Left lobe of liver (tissue), 2 donors: ENCODE results near the gene FAM53B. TPM values are rescaled to one million over a fixed set of nuclear protein-coding genes. Genes with fewer than 3 reads are reported as not detected.

ENCODE experiments used
- ATAC-seq: fragments of 200-7000 bp; cut with Tn5 transposase; one replicate; pipeline ENCODE4 v1.9.1; 2020; ENCODE audit warnings: mild to moderate bottlenecking, moderate library complexity
- DNase-seq: peaks from one replicate; pipeline ENCODE4 v3.0.0-alpha.2; 2020; ENCODE audit warnings: low spot score
- total RNA-seq: library from RNA; stranded (reverse); gene quantifications from one replicate; pipeline ENCODE4 v1.2.1, GENCODE V29; 2021
- donor health status: DM: no; HTN: no; CAD: no; lungs with moderate emphysema.
- donor health status: DM: no; HTN: yes; CAD: no.

The FAM53B gene
- total RNA-seq, 1 donor from 2014 or later = 5.7 TPM

DNA sequence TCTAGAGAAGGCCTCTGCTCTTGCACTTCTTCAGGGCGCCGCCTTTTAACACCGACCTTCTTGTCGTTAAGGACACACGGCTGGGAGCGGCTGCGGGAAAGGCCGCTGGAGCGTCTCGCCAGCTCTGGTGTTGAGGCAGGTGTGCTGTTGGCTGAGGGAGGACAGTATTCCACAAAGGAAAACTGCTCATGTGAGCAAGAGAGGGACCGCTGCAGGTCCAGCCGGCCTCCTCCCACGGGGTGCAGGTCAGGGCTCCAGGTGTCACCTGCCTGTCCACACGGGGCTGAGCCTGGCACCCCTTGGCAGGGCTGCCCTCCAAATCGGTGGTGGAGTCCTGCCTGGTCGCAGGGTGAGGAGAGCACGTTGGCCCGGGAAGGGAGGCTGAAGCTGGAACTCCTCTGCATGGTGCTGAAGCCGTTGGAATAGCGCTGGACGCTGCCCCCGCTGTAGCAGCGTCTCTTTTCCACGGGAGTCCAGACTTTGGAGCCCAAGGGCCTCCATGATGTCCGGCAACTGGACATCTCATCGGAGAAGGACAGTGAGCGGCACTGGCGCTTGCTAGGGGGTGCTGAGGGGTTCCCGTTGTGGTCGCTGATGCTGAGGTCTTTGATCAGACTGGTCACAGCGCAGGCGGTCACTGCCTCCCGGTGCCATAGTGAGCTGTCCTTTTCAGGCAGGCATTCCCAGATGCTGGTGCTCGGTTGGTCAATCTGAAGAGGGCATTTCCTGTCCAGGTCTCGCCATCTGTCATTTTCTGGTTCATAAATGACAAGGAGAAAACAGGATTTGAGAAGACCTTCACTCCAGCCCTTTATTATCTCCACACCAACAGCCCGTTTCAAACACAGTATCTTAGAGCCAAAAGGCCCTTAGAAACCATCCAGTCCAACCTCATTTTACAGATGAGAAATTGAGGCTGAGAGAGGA lies 62.3 kb downstream of the FAM53B start:
- ATAC-seq = no peak
- no peak for DNase-seq

DNA sequence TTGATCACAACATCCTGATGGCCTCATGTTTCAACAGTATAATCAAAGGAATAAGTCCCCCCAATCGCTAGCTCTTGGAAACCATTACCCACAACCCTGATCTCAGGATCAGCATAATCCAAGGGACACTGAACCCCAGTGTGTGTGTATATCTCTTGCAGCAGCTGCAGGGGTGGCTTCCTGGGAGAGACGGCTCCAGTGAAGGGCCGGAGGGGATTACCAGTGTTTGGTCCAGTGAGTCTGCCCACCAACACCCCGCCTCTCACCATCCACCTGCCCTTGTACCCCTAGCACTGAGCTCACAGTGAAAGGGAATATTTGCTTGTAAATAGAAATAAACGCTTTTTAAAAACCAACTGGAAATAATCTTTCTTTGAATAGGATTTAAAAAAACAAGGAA lies 63.1 kb downstream of the FAM53B start:
- ATAC-seq = no peak
- DNase-seq = no peak

DNA sequence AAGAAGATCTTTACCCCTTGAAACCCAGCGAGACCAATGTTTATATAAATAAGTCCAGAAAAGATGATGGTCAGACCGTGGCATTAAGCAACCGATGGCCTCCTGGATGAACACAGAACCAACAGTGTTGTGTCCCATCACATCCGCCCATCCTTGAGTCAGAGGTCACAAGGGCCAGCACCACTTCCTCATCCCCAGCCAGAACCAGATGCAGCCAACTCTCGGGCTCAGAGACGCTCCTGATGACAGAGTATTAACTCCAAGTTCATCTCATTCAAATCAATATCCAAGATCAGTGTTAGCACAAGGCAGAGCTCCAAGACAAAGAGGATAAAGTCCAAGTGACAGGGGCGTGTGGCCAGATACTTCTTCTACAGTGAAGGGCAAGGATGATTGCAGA lies 63.5 kb downstream of the FAM53B start:
- ATAC-seq (peak; percentile 72), DNase-seq (no peak)

DNA sequence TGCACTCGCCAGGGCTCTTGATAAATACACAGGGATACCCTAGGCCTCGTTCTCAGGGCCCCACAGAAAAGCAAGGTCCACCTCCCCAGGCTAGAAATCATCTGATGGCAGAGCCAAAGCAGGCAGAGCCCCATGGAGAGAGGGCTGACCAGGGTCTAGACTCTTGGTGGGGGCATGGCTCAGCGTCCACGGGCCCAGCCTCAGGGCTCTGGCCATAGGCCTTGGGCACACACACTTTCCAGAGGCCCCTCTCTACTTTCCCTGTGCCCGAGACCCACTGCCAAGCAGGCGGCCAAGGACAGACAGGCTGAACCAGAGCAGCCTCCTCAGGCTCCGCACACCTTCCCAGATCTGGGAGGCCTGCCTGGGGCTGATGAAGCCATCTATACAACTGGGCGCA lies 64.8 kb downstream of the FAM53B start:
- no peak for DNase-seq
- ATAC-seq = no peak

DNA sequence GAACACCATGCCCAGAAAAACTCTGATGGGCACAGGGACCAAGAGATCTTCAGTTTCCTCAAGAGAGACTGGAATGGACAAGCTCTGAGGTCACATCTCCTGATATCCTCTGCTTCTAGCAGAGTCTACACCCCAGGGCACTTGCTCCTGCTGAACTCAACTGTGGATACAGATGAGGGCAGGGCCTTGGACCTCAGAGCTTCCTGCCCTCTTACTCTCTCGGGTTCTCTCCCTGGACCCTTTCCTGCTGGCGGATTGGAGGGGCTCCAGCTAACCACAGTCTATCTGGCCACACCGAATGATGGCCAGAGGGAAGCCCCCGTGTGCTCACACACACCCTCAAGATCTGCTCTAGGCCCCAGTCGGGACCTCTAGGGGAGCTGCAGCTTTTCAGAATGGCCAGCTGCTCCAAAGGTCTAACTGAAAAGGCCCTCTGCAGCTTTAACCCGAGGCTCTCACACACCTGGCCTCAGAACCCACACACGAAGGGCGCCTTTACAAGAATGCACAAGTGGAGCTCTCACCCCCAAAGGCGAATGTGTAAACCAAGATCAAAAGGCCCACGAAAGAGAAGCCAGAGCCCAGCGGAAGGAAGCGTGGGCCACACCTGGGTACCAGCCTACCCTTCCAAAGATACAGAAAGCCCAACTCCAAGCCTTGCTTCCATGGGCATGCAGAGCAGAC lies 65.5 kb downstream of the FAM53B start:
- ATAC-seq (no peak), DNase-seq (no peak)

DNA sequence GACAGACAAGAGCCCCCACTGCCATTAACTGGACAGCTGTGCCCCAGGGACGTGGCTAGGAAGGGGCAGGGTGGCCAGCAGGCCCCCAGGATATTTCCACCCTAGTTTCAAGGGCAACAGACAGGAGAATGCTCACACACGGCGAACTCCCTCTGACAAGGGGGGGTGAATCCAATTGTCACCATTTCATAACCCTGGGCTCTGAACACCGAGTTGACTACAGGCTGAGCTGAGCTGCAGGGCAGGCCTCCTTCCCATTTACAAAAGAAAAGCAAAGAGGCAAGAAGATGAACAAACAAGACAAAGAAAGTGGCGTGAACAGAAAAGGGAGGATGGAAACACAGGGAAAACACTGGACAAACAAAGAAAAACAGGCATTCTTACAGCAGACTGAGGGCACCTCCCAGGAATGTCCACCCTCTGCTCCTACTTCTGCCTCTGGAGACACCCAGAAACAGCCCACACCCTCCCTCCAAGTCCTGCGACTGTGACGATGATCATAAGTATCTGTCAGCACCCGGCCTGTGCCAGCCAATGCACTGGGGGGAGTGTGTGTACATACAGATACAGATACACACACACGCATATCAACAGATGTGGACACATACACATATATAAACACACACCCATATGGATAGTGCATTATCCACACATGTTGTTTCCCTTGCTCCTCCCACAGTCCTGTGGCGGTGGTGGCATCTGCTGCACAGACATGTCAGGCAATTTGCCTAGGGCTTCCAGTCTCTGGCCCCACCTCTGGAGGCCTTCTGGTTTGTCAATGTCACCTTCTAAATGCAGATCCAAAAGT lies 66.2 kb downstream of the FAM53B start:
- DNase-seq = no peak
- no peak for ATAC-seq

DNA sequence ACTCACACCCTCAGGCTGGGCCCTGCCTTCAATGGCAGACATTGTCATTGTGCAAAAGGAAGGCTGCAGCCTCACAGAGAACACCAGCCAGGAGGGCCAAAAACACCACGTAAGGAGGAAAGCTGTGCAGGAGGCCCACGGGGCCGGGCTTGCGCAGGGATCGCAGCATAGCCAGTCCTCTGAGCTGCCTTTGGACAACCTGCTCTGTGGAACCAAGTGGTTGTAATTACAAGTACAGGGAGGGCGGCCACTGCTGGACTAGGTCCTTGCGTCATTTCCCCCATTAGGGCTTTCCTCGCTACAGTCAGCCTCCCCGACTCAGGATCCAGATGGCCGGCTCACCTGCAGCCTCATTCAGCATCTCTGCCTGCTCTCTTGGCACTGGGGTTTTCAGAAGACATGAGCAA lies 66.9 kb downstream of the FAM53B start:
- ATAC-seq (no peak), DNase-seq (no peak)

DNA sequence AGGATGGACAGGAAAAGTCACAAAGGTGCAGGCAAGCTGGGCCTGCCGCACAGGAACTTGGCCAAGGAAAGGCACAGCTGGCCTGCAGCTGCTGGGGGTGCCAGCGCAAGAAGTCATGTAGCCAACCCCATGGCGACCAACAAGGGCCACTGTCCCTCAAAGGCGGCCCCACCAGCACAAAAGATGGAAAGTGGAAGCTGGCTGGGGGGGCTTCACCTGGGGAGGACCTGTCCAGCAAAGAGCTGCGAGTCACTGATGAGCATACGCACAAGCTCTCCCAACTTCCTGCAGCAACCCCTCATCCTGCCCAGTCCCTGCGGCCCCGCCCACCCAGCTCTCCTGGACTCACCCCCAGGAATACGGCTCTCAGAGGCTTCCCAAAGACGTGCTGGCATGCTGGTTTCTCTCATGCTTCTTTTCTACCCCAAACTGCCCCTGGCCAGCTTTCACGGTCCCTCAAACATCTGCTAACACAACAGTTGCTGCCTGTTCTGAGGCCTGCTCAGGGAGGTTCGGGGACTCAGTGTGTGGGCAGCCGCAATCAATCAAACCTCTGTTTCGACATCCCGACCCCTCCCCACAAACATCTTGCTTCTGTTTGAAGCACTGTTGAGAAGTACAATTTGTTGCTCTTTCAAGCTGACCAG lies 67.6 kb downstream of the FAM53B start:
- ATAC-seq = no peak
- no peak for DNase-seq

DNA sequence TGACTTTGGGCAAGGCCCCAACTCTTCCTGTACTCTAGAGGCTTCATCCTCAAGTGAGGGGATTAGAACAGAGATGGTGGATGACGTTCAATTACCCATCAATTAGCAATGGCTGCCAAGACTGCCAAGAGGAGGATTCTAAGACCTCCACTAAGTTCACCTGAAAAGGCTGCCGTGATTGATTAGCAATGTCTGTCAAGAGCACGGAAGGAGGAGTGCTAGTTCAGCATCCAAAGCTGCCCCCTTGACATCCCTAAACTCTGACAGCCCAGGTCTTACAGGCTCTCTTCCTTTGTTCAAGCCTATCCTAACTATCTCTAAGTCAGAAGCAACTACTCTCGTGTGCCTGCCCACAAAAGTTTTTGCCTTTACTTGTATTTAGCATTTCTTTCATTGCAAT lies 68.4 kb downstream of the FAM53B start:
- DNase-seq (no peak), ATAC-seq (no peak)

DNA sequence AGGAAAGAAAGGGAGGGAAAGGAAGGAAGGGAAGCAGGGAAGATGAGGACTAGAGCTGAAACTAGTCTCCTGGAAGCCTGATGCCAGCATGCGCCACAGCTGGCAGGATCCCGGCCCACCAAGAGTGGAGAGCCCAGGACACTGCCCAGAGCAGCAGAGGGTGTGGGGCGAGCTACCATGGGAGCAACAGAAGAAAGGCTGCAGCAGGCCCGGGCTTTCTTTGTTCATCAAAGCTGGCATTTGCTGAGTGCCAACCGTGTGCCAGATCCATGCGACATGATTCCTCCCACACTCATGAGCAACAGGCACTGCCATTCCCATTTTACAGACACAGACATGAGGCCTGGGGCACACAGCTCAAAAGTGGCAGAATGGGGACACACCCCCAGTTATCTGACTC lies 68.9 kb downstream of the FAM53B start:
- DNase-seq (no peak), ATAC-seq (peak; percentile 9)

DNA sequence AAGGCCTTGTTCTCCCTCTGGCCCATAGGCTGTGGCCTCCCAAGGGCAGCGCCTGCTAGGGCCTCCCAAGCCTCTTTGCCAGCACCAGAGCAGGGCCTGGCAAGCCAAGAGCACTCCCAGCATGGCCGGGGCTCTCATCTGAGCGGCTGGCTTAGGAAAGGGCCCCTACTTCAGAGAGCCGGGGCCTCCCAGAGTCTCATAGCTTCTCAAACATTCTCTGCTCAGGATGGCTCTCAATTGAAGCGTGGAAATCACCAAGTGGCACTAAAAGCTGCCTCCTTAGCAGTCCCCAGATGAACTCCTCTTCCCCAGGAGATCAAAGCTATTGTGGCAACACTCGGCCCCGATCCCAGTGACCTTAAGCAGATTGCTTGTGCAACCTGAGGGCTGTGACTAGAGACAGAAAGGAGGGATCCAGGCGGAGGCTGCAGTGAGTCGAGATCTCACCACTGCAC lies 69.4 kb downstream of the FAM53B start:
- no peak for DNase-seq

DNA sequence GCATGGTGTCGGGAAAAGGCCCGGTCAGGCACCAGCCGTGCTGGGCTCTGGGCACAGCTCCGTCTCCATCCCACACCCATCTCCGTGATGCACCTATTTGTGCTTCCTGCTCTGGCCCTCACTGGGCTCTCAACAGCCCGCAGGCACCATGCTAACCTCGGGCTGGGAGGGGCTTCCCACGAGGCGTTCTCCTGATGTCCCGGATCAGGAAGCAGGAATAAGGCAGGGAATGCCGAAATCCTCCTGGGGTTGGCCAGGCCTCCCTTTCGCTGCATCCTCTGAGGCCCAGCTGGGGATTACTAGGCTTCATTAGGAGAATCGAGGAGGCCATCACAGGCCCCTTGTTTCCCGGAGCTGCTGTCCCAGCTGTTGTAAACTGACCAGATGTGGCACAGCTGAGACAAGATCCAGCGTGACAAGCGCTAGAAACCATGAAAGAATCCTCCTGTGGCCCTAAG lies 72.0 kb downstream of the FAM53B start:
- no peak for DNase-seq
- no peak for ATAC-seq

More for the DNA sequence above, 69.4 kb downstream of the FAM53B start:
- ATAC-seq = peak; percentile 78

DNA sequence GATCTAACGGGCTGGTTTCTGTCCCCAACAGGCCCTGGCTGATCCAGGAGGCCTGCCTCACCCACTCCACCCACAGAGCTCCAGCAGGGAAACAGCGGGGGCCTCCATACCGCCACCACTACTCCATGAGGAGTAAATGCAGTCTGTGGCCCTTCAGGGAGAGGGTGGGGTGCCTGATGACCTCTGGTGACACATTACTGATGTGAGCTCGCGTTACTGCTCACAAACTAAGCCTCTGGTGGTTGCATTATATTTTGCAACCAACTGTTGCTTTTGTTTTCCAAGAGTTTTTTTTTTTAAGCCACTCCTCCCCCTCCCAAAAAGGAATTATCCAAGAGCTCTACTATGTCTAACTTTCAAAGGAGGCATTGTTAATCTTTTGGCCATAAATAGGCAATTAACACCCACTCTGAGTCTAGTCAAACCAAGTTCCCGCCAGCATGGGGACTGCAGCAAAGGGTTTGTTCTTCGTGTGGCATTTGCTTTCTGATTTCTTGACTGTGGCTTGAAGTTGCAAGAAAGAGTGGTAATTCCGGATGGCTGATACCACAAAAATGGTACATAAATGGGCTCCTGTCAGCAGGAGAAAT lies 72.6 kb downstream of the FAM53B start:
- ATAC-seq = peak; percentile 11

DNA sequence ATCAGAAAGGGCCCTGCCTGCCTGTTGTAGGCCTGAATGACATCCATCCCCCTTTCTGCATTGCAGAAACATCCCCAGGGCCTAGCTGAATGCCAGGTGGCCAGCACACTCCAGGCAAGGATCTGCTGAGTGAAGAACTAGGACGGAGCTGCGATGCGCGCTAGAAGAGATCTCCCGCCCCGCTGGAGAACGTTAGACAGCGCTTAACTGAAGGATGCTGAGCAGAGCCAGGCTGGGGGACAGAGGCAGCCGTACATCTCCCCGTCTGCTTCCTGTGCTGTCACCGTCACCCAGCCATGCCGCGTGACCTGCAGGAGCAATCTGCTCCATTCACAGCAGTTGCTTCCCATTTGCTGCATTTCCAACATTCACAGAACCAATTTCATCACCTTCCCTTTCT lies 73.3 kb downstream of the FAM53B start:
- no peak for DNase-seq
- no peak for ATAC-seq

More for the DNA sequence above, 72.6 kb downstream of the FAM53B start:
- no peak for DNase-seq

DNA sequence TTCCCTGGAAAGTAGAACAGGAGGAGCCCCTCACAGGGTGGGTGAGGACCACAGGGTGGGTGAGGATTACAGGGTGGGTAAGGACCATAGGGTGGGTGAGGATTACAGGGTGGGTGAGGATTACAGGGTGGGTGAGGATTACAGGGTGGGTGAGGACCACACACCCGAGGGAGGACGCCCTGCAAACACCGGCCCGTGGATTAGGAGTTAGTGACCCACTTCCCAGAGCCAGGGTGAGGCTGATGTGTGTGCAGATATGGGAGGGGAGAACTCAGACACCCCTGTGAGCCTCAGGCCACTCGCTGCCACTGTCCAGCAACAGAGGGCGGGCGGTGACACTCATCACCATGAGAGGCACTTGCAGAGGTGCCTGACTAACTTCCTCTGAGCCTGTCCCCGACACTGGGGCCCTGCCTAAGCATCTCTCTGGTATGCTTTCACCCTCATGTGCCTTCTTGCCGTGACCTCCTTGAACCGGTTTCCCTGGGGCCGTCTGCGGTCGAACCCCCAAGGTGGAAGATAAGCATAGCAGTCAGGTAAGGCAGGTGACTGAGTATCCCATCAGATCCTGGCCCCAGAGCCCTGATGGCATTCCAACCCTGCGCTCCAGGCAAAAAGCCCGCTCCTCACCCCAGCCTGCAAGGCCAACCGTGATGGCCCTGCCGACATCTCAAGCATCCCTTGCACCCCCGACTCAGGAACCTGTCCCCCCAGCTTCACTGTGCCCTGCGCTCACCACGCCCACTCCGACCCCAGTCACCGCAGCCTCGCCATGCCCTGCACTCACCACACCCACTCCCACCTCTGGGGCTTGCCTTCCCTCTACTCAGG lies 74.1 kb downstream of the FAM53B start:
- ATAC-seq = no peak

DNA sequence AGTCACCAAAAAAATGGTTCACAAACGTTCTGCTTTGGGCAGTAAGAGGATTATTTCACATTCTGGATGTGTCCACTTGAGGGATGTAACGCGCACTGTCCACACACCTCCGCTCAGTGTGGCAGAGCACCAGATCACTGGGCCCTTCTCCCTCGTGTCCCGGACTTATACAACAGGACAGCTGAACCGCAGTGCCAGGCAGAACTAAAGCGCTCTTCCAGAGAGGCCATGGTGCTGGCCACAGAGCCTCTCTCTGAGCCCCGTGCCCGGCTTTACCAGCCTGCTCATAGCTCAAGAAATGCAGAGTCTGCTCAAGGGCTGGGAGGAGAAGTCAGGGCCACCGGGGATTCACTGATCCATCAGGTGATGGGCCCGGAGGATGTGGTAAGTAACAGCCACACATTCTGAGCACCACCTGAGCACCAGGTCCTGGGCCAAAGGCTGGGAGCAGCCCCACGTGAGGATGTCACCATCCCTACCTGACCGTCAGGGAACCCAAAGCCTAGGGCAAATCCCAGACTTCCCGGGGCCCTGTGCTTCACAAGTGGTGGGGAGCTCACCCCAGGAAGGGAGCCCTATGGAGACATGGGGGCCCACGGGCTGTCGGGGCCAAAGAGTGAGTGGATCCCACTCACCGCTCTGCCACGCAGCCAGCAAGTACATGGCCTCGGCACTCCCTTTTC lies 74.9 kb downstream of the FAM53B start:
- DNase-seq (no peak), ATAC-seq (no peak)

More for the DNA sequence above, 74.1 kb downstream of the FAM53B start:
- no peak for DNase-seq

DNA sequence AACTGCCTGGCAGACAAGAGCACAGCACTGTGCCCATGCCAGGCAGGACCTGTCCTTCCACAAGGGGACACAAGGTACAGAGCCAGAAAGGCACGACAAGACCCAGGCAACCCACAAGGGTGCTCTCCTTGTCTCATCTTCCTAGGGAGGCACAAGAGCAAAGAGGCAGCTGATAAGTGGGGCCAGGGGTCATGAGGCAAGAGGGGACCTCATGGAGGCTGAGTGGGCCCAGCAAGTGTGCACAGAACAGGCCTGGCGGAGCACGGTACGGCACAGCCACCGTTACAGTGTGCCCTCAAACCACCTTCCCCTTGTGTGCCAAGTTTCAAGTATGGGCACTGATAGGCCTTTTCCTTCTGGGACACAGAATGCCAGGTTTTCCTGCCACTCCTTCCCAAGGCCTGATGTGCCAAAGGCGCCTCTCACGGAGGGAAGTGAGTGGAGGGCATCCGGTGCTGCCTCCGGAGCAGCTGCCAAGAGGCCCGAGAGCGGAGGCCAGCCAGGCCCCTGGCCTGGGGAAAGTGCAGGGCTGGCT lies 75.6 kb downstream of the FAM53B start:
- no peak for DNase-seq
- no peak for ATAC-seq
